HepG2 (cell line): ENCODE data around the gene CYP27B1. TPM values are rescaled to one million over a fixed set of nuclear protein-coding genes. Genes with fewer than 3 reads are reported as not detected.
A peak's percentile ranks its signal among the peaks of the same experiment; 100 is the strongest.

Source experiments
- DNMT3B ChIP-seq: conservative IDR thresholded peaks from 2 replicates; pipeline ENCODE4 v1.6.1; 2016; ENCODE audit warnings: missing biosample characterization, control low read depth
- FOXP1 ChIP-seq, 2 experiments: fragments of 450-650 bp in 1 of 2; IDR thresholded peaks; 2 replicates each; pipeline ENCODE4 v1.6.1; 2017 to 2018; ENCODE audit warnings: antibody characterized with exemption in 1 of 2
- MXD4 ChIP-seq: IDR thresholded peaks from 2 replicates; pipeline ENCODE4 v1.6.1; 2016; ENCODE audit warnings: mild to moderate bottlenecking, missing biosample characterization, missing genetic modification reagents
- NR2C2 ChIP-seq: sonication (generic); formaldehyde crosslinking; IDR thresholded peaks from 2 replicates; pipeline ENCODE4 v1.4.0; 2020; ENCODE audit warnings: missing genetic modification reagents, mild to moderate bottlenecking, moderate library complexity, borderline replicate concordance
- SMAD1 ChIP-seq: sonication (generic); formaldehyde crosslinking; IDR thresholded peaks from 2 replicates; pipeline ENCODE4 v1.4.0; 2020; ENCODE audit warnings: missing genetic modification reagents, low read depth, mild to moderate bottlenecking, borderline replicate concordance
- ZBTB40 ChIP-seq, 2 experiments: fragments of 450-650 bp in 1 of 2; sonication (generic) in 1 of 2; formaldehyde crosslinking in 1 of 2; IDR thresholded peaks; 2 replicates each; pipeline versions ENCODE4 v1.6.1 to v1.8.0; 2016 to 2022; ENCODE audit warnings: antibody characterized with exemption in 1 of 2, mild to moderate bottlenecking in 1 of 2, missing genetic modification reagents in 1 of 2
- ZNF407 ChIP-seq: sonication (generic); formaldehyde crosslinking; IDR thresholded peaks from one replicate; pipeline ENCODE4 v1.5.1; 2020; ENCODE audit warnings: mild to moderate bottlenecking, missing genetic modification reagents; ENCODE audit errors: not compliant biosample characterization
- ZSCAN12 ChIP-seq: sonication (generic); formaldehyde crosslinking; IDR thresholded peaks from 2 replicates; pipeline ENCODE4 v1.9.0; 2021; ENCODE audit warnings: mild to moderate bottlenecking, missing genetic modification reagents
- polyA plus RNA-seq, 8 experiments: library from polyadenylated mRNA; depleted of rRNA in 3 of 8; stranded (reverse) in 7 of 8; unstranded in 1 of 8; fragments of >200 nt; fragmentation: Illumina TruSeq in 4 of 8; extraction: Trizol in 4 of 8; gene quantifications; 2 replicates each; pipeline versions ENCODE4 v1.2.1 to v1.2.3, GENCODE V29; 2011 to 2016; ENCODE audit warnings: low read depth in 4 of 8, missing spikeins in 1 of 8, mixed read lengths in 1 of 8; ENCODE audit not compliant: insufficient read depth in 1 of 8
- total RNA-seq, 5 experiments: library from RNA; depleted of rRNA; stranded (reverse); fragments of >200 nt; fragmentation: Illumina TruSeq; extraction: Trizol; gene quantifications; 2 replicates each; pipeline ENCODE4 v1.2.3, GENCODE V29; 2016; ENCODE audit warnings: low read depth in 1 of 5

The CYP27B1 gene
- total and polyA plus RNA-seq, 2 of the 13 experiments (the other 11 are each of a cell fraction or from before 2014, with no cell fraction given): 2.3 to 3.0 TPM

DNA sequence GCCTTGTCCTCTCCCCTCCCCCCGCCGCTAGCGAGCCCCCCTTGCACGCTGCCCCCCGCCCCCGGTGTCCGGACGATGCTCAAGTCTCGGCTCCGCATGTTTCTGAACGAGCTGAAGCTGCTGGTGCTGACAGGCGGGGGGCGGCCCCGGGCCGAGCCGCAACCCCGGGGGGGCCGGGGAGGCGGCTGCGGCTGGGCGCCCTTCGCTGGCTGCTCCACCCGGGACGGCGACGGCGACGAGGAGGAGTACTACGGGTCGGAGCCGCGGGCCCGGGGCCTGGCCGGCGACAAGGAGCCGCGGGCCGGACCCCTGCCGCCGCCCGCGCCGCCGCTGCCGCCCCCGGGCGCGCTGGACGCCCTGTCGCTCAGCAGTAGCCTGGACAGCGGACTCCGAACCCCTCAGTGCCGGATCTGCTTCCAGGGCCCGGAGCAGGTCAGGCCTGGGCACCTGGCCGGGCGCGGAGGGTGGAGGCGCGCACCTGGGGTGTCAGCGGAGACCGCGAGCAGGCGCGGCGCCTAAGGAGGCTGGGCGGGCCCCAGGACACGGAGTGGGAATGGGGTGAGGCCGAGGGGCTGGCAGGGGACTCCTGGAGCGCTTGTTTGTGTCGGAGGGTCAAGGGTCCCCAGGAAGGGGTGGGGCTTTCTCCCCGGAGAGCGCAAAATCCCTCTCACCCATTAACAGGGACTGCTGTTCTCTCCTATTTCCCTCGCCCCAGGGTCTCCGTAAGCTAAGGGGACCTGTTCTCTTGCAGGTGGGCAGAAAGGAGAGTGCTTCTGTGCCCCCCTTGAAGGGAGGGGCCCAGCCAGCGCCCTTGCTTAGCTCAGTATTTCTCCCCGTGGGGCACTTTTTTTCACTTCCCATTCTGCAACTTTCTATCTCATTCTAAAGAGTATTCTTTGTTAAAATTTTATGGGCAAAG, 11.2 kb downstream of the CYP27B1 start (continued):
- TF ChIP-seq FOXP1 (IDR thresholded peaks at IDR 0.05) (no peak), FOXP1 (CRISPR knock-in tag; IDR thresholded peaks at IDR 0.05) (0 out of 2 replicates have a peak, but pooled peaks have one; percentile 13), ZNF407 (no peak), SMAD1 (no peak), DNMT3B (CRISPR knock-in tag) (no peak), MXD4 (CRISPR knock-in tag) (no peak; the same call in 1 of the 2 replicates), ZBTB40 (IDR thresholded peaks at IDR 0.05) (no peak), ZBTB40 (CRISPR knock-in tag; IDR thresholded peaks at IDR 0.05) (peak; percentile 62), ZSCAN12 (CRISPR knock-in tag) (no peak), NR2C2 (peak; percentile 82)
